SIG-M5 treated with dmso at 0.1 percent for 504 hours (cell line): ENCODE data around the gene HSP90AA1.
A peak's percentile ranks its signal among the peaks of the same experiment; 100 is the strongest.
"Not testable (repeated sequence)": the region's sequence is repeated elsewhere in the genome, so short reads cannot be mapped to it uniquely, and the experiment has no call there.

Source experiments
- DNase-seq: peaks from one replicate; lab custom pipeline; 2025; ENCODE audit not compliant: unreplicated experiment; lab: John Stamatoyannopoulos, UW

HSP90AA1 gene

DNA sequence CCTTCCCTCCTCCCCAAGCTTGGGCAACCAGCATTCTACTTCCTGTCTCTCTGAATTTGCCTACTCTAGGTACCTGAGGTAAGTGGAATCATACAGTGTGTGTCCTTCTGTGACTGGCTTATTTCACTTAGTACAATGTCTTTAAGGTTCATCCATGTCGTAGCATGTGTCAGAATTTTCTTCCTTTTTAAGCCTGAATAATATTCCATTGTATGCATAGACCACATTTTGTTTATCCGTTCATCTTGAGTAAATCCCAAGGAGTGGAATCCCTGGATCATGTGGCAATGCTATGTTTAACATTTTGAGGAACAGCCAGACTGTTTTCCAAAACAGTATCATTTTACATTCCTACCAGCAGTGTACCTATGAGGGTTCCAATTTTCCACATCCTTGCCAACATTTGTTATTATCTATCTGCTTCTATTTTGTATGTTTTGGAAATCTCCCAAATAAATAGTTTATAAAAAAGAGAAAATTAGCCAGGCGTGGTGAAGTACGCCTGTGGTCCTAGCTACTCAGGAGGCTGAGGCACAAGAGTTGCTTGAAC, 12.4 kb downstream of the HSP90AA1 start:
- no peak for DNase-seq

DNA sequence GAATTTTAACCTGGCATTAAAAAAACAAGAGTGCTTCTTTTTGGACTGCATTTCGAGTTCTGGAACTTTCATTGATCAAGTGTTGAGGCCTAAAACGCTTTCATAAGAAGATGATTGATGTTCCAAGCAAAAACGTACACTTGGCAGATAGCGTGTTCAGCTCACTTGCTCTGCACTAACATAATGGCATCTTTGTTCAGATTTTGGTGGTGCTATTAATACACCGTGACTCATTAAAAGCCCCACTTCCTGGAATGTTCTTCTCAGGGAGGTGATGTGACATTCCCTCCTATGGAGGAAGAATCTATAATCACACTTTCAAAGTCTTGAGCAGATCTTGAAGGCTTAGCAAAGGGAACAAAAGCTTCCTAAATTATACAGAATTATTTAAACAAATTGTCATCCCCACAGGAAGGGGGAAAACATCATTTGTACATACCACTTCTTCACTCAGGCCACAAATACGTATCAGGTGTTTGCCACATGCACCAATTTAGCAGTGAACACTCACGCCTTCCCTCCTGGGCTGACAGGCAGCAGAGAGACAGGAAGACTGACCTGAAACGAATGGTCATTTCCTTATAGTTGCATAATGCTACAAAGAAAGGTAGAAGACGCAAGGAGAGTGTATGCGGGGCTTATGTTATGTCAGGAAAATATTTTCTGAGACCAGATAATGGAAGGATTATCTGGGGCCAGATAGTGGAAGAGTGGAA, 15.4 kb downstream of the HSP90AA1 start:
- DNase-seq = no peak

DNA sequence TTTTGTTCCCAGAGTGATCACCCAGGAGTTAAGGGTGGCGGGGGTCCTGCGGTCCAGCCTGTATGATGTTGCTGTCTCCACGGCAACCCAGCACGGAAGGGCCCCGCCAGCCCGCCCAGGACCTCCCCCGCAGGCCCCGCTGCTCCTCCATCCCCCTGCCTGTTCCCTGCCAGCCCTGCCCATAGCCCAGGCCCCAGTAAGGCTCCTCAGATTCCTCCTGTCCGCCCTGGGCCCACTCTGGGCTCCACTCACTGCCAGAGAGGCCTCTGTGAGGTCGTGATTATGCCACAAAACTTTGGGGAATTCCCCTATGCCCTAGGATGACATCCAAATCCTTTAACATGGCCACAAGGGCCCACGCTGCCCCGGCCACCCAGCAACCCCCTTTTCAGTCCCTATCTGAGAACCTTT, 20.8 kb downstream of the HSP90AA1 start:
- DNase-seq = no peak

DNA sequence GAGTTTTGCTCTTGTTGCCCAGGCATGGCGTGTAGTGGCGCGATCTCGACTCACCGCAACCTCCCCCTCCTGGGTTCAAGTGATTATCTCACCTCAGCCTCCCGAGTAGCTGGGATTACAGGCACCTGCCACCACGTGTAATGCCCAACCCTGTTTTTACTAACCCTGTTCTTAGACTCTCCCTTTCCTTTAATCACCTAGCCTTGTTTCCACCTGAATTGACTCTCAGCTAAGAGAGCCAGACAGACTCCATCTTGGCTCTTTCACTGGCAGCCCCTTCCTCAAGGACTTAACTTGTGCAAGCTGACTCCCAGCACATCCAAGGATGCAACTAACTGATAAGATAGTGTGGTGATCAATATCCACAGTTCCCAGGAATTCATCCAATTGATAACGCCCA, 22.3 kb downstream of the HSP90AA1 start:
- DNase-seq = not testable (repeated sequence)

DNA sequence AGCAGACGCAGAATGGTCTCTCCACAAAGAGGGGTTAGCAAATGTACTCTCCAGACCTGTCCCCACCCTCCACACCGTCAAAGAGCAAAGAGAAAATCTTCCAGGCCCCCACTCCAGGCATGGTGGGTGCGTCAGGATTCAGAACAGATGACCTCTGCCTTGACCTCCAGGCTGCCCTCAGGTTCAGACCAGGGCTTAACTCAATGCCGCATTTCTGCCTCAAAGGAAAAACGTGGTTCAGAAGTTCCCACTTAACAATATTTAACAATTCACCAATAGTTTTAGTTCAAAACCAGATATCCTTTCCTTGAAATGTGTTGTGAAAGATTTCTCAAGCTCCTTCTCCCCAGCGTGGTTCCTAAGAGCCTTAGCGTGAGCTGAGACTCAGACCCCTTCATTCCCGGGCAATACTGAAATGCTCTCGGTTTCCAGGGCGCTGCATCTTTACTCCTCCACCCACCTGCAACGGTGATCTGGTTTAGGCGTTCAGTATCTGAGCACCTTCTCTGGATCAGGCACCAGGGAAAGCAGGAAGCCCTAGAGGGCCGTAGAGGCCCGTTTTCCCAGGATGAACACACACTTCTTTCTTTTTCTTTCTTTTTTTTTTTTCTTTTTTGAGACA, 22.9 kb downstream of the HSP90AA1 start:
- DNase-seq = no peak

DNA sequence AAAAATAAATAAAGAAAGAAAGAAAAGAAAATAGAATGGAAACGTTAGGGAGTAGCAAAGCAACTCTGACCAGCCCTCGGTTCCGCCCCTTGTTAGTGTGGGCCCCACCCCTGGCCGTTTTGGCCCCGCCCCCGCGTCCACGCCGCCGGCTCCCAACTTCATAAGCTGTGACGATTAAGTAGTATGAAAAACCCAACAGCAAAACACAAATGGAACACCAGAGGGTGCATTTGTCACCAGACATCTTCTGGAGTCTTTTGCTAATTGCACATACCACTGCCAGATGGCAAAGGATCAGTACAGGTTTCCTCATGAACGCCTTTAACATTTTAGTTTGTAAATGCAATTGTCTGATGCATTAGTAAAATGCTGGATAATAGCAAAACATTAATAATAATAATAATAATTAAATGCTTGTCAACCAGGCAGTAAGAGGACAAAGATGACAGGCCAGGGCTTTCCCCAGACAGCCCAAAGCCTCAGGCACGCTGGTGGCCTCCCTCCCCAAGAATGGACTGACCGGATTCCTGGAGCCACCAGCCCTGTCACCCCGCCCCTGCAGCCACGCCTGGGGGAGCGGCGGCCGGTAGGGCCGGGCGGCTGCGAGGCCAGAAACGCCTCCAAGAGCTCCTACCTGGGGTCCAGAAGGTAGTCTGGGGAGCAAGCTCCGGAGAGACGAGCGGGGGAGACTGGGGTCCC, 23.6 kb downstream of the HSP90AA1 start:
- DNase-seq = peak; percentile 82

DNA sequence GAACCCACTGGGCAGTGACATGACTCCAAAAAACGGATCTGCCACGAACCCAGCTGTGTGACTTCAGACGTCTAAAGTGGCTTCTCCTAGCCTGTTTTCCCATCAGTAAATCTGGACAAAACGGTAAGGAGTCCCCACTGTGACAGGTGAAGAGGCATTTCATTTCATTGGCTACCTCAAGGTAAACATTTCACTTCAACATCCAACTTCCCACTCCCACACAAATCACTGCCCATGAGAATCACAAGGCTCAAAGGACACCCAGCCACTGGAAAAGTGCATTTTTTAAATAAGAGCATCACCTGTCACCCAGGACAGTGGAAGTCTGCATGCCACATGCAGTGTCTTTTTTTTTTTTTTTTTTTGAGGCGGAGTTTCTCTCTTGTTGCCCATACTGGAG, 27.9 kb downstream of the HSP90AA1 start:
- no peak for DNase-seq

DNA sequence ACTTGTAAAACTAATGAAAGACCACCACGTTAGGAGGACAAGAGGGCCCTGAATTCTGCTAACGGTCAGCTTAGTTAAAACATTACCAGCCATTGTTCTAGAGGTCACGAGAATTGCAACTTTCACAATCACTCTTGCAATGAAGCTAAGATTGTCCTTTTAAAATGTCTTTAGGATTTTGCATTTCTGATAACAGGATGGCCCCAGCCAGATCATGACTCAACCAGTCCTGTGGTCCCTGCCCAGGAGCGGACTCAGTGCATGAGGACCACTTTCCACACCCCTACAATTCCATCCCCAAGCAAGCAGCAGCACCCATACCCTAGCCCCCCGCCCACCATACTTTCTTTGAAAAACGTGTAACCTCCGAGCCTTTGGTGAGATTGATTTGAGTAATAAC, 28.7 kb downstream of the HSP90AA1 start:
- no peak for DNase-seq

DNA sequence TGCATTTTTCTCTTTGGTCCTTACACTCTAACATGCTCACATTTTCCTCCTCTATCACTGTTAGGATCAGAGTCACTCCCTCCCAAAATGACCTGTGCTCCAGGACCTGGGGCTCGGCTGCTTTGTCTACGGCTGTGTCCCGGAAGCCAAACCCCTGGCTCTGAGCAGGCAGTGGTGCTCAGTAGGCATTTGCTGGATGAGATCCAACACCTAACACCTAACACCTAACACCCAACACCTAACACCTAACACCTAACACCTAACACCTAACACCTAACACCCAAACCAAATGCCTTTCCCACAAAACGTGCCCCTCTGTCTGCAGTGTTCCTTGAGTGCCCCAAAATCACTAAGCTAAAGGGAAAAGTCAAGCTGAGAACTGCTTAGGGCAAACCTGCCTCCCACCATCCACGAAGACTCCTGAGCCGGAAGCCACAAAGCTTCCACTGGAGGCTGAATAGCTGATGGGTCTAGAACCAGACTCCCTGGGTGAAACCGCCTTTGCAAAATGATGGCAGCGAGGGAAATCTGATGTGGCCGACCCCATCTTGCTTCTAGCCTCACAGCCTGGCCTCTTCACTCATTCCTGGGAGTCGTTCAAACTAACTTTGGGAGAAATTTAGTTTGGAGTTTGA, 29.2 kb downstream of the HSP90AA1 start:
- DNase-seq = no peak

DNA sequence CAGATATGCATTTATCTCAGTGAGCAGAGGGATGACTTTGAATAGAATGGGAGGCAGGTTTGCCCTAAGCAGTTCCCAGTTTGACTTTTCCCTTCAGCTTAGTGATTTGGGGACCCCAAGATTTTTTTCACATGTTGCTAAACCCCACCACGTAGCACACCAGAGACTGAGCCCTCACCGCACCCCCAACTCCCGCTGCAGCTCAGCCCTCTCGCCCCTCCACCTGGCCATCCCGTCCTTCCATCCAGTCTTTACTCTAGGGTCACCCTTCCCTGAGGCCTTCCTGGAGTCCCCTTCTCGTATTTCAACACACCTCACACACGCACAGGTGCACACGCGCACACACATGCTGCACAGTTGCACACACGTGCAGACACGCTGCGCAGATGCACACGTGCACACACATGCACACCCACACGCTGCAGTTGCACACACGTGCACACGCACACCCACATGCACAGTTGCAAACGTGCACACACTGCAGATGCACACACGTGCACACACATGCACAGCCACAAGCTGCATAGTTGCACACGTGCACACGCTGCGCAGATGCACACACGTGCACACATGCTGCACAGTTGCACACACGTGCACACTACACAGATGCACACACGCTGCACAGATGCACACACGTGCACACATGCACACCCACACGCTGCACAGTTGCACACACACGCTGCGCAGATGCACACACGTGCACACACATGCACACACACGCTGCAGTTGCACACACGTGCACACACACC, 30.0 kb downstream of the HSP90AA1 start:
- DNase-seq = no peak

DNA sequence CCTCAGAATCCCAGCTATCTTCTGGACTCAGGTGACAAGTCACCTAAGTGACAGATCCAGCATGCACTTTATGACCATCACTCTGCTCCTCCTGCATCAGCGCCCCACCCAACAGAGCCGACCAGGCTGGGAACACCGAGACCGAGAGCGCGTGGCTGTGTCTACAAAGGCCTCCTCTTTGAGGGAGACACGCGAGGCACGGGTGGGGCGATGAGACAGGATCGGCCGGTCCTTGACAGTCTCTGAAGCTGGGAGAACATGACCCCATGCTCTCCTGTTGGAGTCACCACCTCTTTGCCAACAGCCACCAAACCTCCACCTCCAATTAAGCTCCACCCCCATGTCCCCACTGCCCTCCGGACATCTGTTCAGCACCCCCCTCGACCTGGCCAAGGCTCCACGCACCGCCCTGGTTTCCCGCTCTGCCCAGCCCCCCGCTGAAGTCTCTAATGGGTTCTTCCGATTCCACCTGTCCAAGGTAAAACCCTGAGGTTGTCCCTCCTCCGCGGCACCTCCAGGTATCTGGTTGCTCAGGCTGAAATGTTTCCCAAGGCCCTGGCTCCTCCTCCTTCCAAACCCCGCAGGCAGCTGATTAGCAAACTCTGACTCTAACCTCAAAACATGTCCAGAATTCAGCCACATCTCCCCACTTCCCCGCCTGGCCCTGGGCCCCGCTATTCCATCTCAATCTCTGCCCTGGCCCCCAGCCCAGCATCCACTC, 31.5 kb downstream of the HSP90AA1 start:
- peak; percentile 40 for DNase-seq

DNA sequence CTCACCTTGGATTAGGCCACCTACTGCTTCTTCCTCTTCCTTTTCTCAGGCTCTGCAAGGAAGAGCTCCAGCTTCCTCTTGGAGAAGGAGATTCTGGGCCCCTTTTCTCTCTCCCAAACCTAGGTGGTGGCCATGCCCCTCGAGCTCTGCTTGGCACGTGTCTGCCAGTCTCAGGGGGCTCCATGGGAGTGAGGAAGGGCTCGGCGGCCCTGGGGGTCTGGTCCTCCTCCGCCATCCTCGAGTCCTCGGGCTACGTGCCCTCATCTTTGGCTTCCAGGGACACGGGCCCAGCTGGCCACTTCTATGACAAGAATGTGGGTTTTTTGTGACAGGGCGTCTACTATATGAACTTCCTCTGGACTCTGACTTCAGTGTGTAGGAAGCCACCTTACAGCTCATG, 34.3 kb downstream of the HSP90AA1 start:
- DNase-seq = no peak

DNA sequence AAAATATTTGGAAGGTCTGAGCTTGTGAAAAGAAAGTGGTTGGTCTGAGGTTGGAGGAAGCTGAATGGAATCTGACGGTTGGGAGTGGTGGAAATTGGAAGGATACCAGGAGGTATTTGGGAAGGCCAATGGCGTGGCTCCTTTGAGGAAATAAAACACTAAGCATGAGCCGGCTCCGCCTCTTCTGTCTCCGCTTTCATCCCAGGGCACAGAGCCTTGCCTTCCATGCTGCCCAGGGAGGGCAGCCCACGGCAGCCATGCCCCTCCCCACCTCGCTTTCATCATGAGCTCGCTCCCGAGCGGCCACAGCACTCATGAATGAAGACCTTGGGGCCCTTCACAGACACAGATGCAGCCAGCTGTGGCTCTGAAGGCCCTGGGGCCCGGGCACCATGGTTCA, 36.2 kb downstream of the HSP90AA1 start:
- DNase-seq = no peak

DNA sequence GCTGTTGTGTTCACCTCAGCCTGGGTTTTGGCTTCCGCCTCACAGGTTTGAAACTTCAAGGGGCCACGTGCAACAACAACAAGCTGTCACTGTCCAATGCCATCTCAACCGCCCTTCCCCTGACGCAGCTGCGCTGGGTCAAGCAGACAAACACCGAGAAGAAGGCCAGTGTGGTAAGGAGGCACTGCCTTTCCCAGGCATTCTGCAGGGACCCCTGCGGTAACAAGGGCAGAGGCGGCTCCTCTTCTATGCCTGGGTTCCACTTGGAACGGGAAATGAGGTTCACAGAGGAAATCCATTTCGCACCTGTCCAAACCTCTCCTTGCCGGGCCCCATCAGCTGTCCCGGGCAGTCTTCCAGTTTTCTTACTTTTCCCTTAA, 36.8 kb downstream of the HSP90AA1 start:
- no peak for DNase-seq

DNA sequence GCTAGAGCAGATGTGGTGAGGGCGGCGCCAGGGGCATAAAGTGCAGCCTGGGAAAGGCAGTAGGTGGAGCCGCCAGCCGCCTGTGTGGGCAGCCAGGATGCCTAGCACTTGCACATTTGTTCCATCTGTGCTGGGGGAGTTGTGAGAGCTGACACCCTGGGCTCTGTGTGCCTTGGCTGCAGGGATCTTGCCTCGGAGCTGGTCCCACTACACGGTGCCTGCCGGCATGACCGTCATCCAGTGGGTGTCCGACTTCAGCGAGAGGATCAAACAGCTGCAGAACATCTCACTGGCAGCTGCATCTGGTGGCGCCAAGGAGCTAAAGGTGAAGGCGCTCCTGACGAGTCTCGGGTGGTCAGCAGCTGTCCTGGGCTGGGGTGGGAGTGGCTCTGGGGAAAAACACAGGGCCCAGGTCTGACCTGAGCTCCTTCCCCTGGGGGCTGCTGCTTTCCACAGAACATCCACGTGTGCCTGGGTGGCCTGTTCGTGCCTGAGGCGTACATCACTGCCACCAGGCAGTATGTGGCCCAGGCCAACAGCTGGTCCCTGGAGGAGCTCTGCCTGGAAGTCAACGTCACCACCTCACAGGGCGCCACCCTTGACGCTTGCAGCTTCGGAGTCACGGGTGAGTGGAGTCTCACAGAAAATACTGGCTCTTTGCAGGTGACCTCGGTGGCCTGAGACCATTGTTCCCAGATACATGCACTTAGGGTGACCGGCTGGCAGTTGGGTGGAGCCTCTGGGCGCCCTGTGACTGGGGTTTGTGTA, 37.4 kb downstream of the HSP90AA1 start:
- DNase-seq = no peak

DNA sequence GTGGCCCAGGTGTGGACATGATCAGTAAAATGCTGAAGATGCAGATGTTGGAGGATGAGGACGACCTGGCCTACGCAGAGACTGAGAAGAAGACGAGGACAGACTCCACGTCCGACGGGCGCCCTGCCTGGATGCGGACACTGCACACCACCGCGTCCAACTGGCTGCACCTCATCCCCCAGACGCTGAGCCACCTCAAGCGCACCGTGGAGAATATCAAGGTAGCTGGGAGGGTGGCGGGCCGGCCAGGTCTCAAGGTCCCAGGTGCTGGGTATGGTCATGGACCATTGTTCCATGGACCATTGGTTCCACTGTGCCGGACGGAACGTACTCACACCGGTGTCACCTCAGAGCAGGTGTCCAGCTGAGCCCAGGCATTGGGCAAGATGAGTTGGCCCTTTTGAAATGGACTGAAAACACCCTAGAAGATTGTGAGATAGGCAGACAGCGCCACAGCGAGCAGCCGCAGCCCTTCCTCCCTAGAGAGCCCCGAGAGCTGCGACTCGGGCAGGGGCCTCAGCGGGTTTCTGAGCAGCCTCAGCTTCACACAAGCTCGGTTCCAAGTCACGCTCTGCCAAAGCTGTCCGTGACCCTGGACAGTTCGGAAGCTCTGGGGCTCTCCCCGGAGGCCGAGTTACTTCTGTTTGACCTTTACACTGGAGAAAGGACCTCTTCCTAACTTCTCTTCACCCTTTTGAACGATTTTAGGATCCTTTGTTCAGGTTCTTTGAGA, 38.9 kb downstream of the HSP90AA1 start:
- DNase-seq = no peak

DNA sequence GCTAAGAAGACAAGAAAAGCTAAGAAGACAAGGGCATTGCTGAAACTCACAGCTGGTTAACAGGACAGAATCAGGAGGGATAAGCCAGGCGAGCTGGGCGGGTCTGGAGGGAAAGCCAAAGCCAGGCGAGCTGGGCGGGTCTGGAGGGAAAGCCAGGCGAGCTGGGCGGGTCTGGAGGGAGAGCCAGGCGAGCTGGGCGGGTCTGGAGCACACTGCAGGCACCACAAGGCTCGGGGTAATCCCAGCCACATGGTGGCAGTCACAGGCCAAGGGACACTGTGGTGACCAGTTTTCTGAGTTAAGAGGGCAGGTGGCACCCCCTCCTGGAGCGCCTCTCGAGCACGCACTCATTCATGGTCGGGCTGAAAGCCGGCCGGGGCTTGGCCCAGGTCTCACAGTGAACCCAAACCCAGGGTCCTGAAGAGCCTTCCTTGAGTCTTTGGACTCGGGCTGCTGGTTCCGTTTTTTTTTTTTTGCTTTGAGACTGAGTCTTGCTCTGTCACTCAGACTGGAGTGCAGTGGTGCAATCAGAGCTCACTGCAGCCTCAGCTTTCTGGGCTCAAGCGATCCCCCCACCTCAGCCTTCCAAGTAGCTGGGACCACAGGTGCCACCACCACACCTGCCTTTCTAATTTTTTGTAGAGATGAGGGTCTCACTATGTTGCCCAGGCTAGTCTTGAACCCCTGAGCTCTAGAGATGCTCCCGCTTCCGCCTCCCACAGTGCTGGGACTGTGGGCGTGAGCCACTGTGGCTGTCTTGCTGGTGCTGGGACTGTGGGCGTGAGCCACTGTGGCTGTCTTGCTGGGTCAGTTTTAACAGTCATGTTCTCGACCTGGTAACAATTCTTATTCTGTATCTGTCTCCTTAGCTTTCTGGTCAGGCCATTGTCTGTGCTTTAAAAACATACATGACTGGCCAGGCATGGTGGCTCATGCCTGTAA, 40.2 kb downstream of the HSP90AA1 start:
- peak; percentile 76 for DNase-seq

DNA sequence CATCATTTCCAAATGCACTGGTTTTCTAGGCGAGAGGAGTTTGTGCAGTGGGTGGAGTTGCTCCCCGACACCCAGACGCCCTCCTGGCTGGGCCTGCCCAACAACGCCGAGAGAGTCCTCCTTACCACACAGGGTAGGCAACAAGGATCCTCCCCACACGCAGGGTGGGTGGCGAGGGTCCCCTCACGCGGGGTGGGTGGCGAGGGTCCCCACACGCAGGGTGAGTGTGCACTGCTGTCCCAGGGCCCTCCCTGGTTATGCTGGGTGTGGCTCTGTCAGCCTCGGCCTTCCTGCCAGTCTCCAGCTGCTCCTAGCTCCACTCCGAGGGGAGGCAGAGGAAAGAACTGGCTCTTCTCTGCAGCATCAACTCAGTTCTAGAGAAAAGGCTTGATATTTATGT, 42.3 kb downstream of the HSP90AA1 start:
- no peak for DNase-seq
